Esophagus muscularis mucosa (tissue), 4 donors: ENCODE data around the gene SLC10A7.

Experiments
- EP300 ChIP-seq: sonication (generic); formaldehyde crosslinking; IDR thresholded peaks from one replicate; pipeline ENCODE4 v1.6.1; 2017; ENCODE audit warnings: antibody characterized with exemption
- POLR2A ChIP-seq: fragments of 450-650 bp; IDR thresholded peaks from one replicate; pipeline ENCODE4 v1.6.1; 2017; ENCODE audit warnings: antibody characterized with exemption, moderate library complexity, mild to moderate bottlenecking, low read depth
- POLR2AphosphoS5 ChIP-seq, 2 donors: sonication (generic); formaldehyde crosslinking; IDR thresholded peaks; one replicate each; pipeline ENCODE4 v1.6.1; 2017; ENCODE audit warnings: antibody characterized with exemption in 2 of 2
- TF ChIP-seq, protein P1 (sequence below), 3 experiments: fragments of 200-600 bp in 2 of 3; fragments of 450-650 bp in 1 of 3; sonication (generic) in 2 of 3; IDR thresholded peaks; one replicate each; pipeline ENCODE4 v1.5.1; 2017 to 2019; ENCODE audit warnings: antibody characterized with exemption in 3 of 3, mild to moderate bottlenecking in 2 of 3, moderate library complexity in 1 of 3

DNA sequence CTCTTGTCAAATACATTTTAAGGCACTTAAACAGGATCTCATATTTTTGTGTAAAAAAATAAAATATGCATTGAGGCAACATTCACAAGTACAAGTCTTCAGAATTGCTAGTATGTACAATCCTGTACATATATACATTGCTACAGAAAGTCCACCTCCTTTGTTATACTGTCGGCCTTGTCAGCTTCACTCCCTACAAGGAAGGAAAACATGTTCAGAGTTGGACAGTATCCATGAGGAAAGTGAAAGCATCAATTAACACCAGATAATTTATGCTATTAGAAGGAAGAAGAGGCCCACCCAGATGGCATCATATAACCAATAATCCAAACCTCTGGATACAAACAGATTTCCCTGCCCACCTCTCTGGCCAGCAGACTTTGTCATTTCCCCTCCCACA, 265.4 kb downstream of the SLC10A7 start:
- TF ChIP-seq, protein P1, sequence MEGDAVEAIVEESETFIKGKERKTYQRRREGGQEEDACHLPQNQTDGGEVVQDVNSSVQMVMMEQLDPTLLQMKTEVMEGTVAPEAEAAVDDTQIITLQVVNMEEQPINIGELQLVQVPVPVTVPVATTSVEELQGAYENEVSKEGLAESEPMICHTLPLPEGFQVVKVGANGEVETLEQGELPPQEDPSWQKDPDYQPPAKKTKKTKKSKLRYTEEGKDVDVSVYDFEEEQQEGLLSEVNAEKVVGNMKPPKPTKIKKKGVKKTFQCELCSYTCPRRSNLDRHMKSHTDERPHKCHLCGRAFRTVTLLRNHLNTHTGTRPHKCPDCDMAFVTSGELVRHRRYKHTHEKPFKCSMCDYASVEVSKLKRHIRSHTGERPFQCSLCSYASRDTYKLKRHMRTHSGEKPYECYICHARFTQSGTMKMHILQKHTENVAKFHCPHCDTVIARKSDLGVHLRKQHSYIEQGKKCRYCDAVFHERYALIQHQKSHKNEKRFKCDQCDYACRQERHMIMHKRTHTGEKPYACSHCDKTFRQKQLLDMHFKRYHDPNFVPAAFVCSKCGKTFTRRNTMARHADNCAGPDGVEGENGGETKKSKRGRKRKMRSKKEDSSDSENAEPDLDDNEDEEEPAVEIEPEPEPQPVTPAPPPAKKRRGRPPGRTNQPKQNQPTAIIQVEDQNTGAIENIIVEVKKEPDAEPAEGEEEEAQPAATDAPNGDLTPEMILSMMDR (IDR thresholded peaks at IDR 0.05) = no peak
- TF ChIP-seq POLR2AphosphoS5 (IDR thresholded peaks at IDR 0.05) = no peak
- no peak for TF ChIP-seq POLR2A
- TF ChIP-seq EP300 = no peak
